B cell (primary cell): Measurements from ENCODE around the gene CALHM4. TPM values are rescaled to one million over a fixed set of nuclear protein-coding genes. Genes with fewer than 3 reads are reported as not detected.

ENCODE experiments used
- ATAC-seq: fragments of 200-7000 bp; cut with Tn5 transposase; one replicate; pipeline ENCODE4 v1.10.0; 2021; ENCODE audit warnings: low read depth, mild to moderate bottlenecking, moderate number of reproducible peaks, moderate library complexity
- CTCF ChIA-PET: fragments of 350-600 bp; sonication (Branson Sonifier 250); formaldehyde crosslinking; loops from one replicate; lab custom pipeline; 2021; ENCODE audit warnings: antibody characterized with exemption, inconsistent platforms; lab: Charles Lee
- POLR2A ChIA-PET: fragments of 350-600 bp; sonication (Branson Sonifier 250); formaldehyde crosslinking; loops from one replicate; lab custom pipeline; 2021; ENCODE audit warnings: antibody characterized with exemption; lab: Charles Lee
- DNase-seq: peaks from one replicate; pipeline ENCODE4 v3.0.0; 2013
- H2AFZ ChIP-seq: 2 replicates; pipeline ENCODE4 v1.6.1; 2012; ENCODE audit warnings: mild to moderate bottlenecking, low read depth, low read length; ENCODE audit not compliant: insufficient read depth, poor library complexity, severe bottlenecking
- H3K27ac ChIP-seq, 2 donors: 1 replicate in 1 of 2; 2 replicates in 1 of 2; pipeline ENCODE4 v1.5.1; 2012 to 2013; ENCODE audit warnings: low read length in 2 of 2, mild to moderate bottlenecking in 2 of 2, moderate library complexity in 1 of 2
- H3K27me3 ChIP-seq, 4 experiments: fragments of 200-600 bp in 1 of 4; sonication (generic) in 1 of 4; replicated peaks in 1 of 4; 1 replicate in 2 of 4; 2 replicates in 2 of 4; pipeline versions ENCODE4 v1.6.1 to v1.7.0; 2013 to 2016; ENCODE audit warnings: low read length in 3 of 4, mild to moderate bottlenecking in 2 of 4, mixed read lengths in 1 of 4, moderate library complexity in 1 of 4; ENCODE audit not compliant: insufficient read depth in 4 of 4, control insufficient read depth in 3 of 4; ENCODE audit errors: control extremely low read depth in 1 of 4
- H3K36me3 ChIP-seq, 2 experiments: replicated peaks in 1 of 2; 1 replicate in 1 of 2; 2 replicates in 1 of 2; pipeline versions ENCODE4 v1.6.1 to v1.7.1; 2013; ENCODE audit warnings: low read length in 1 of 2; ENCODE audit not compliant: insufficient read depth in 2 of 2, control insufficient read depth in 1 of 2; ENCODE audit errors: control extremely low read depth in 1 of 2, extremely low read depth in 1 of 2
- H3K4me1 ChIP-seq, 2 donors: fragments of 200-600 bp in 1 of 2; sonication (generic) in 1 of 2; 1 replicate in 1 of 2; 2 replicates in 1 of 2; pipeline versions ENCODE4 v1.5.1 to v1.6.1; 2013 to 2017; ENCODE audit warnings: low read length in 2 of 2; ENCODE audit not compliant: control insufficient read depth in 2 of 2, insufficient read depth in 2 of 2
- H3K4me2 ChIP-seq: replicated peaks from 2 replicates; pipeline ENCODE3; 2012; ENCODE audit warnings: mild to moderate bottlenecking, low read depth, low read length; ENCODE audit not compliant: poor library complexity, severe bottlenecking
- H3K4me3 ChIP-seq, 5 experiments: fragments of 200-600 bp in 1 of 5; sonication (generic) in 1 of 5; 1 replicate in 3 of 5; 2 replicates in 2 of 5; pipeline versions ENCODE4 v1.5.1 to v1.7.0; 2011 to 2016; ENCODE audit warnings: low read length in 4 of 5, mild to moderate bottlenecking in 4 of 5, low read depth in 2 of 5, control low read depth in 1 of 5, moderate library complexity in 1 of 5; ENCODE audit not compliant: insufficient read depth in 1 of 5; ENCODE audit errors: control extremely low read depth in 1 of 5, extremely low read depth in 1 of 5
- H3K79me2 ChIP-seq: fragments of 200-600 bp; sonication (generic); one replicate; pipeline ENCODE4 v1.6.0; 2016; ENCODE audit warnings: low read length; ENCODE audit not compliant: control insufficient read depth, insufficient read depth
- H3K9ac ChIP-seq: fragments of 200-600 bp; sonication (generic); 2 replicates; pipeline ENCODE4 v1.6.1; 2017; ENCODE audit warnings: mild to moderate bottlenecking, low read length, moderate library complexity
- H3K9me3 ChIP-seq, 3 donors: one replicate each; pipeline versions ENCODE4 v1.6.1 to v1.7.1; 2013; ENCODE audit warnings: low read length in 2 of 3; ENCODE audit not compliant: control insufficient read depth in 2 of 3, insufficient read depth in 1 of 3; ENCODE audit errors: control extremely low read depth in 1 of 3
- H4K20me1 ChIP-seq: 2 replicates; pipeline ENCODE4 v1.6.0; 2012; ENCODE audit warnings: mild to moderate bottlenecking, low read length; ENCODE audit not compliant: insufficient read depth, control insufficient read depth, poor library complexity, severe bottlenecking
- H3K27ac Mint-ChIP-seq: one replicate; pipeline ENCODE4 v1.8.0; 2021; ENCODE audit warnings: mixed read lengths
- H3K27me3 Mint-ChIP-seq: one replicate; pipeline ENCODE4 v1.8.0; 2021; ENCODE audit warnings: mixed read lengths
- H3K4me1 Mint-ChIP-seq: one replicate; pipeline ENCODE4 v1.8.0; 2021; ENCODE audit warnings: mixed read lengths
- H3K4me3 Mint-ChIP-seq: one replicate; pipeline ENCODE4 v1.8.0; 2021; ENCODE audit warnings: mixed read lengths
- H3K9me3 Mint-ChIP-seq: one replicate; pipeline ENCODE4 v1.8.0; 2022; ENCODE audit warnings: mixed read lengths; ENCODE audit not compliant: insufficient read depth
- EZH2 ChIP-seq: IDR thresholded peaks from 2 replicates; pipeline ENCODE4 v1.6.1; 2012; ENCODE audit warnings: borderline replicate concordance, low read depth, mild to moderate bottlenecking, moderate library complexity, low read length; ENCODE audit not compliant: insufficient read depth, poor library complexity, severe bottlenecking
- WGBS: methylation state at CpG from one replicate; pipeline ENCODE4 v1.1.5; 2013; ENCODE audit warnings: missing lambda C conversion rate; ENCODE audit not compliant: insufficient coverage; 5-methylcytosine and 5-hydroxymethylcytosine counted together
- intact Hi-C: fragments of 100-400 bp; cut with micrococcal nuclease; formaldehyde crosslinking; loops from one replicate; pipeline ENCODE4 v1.10.0; 2022
- polyA plus RNA-seq: library from polyadenylated mRNA; depleted of rRNA; stranded (reverse); fragments of >200 nt; gene quantifications from 2 replicates; pipeline ENCODE4 v1.2.3, GENCODE V29; 2012
- total RNA-seq, 2 donors: library from RNA; stranded (reverse); fragments of 120-200 nt in 1 of 2; gene quantifications; 1 replicate in 1 of 2; 2 replicates in 1 of 2; pipeline versions ENCODE4 v1.2.3 to v1.2.4, GENCODE V29; 2013 to 2022
- TF ChIP-seq, protein P1 (sequence below): fragments of 200-600 bp; IDR thresholded peaks from one replicate; pipeline ENCODE4 v1.8.0; 2022; ENCODE audit warnings: antibody characterized with exemption, mild to moderate bottlenecking

Gene CALHM4
- total and polyA plus RNA-seq, 2 donors (not counting 1 experiment from before 2014, with no cell fraction given), result not detected

DNA sequence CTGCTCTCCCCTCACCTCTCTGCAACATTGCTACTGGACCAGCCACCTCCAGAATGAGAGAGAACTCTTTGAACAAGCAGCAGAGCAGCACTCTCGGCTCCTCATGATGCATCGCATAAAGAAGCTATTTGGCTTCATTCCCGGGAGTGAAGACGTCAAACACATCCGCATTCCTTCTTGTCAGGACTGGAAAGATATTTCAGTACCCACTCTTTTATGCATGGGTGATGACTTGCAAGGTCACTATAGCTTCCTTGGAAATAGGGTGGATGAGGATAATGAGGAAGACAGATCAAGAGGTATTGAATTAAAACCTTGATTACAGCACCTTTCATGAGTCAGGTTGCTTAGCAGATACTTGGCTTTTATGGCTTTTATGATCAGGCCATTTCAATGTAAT, 4.3 kb downstream of the CALHM4 start:
- DNase-seq, result no peak
- 96% methylated on average over 5 of the region's 5 CpGs for WGBS
- no peak overlapping the region for H3K4me2 ChIP-seq
- TF ChIP-seq EZH2, result no peak
- TF ChIP-seq, protein P1, sequence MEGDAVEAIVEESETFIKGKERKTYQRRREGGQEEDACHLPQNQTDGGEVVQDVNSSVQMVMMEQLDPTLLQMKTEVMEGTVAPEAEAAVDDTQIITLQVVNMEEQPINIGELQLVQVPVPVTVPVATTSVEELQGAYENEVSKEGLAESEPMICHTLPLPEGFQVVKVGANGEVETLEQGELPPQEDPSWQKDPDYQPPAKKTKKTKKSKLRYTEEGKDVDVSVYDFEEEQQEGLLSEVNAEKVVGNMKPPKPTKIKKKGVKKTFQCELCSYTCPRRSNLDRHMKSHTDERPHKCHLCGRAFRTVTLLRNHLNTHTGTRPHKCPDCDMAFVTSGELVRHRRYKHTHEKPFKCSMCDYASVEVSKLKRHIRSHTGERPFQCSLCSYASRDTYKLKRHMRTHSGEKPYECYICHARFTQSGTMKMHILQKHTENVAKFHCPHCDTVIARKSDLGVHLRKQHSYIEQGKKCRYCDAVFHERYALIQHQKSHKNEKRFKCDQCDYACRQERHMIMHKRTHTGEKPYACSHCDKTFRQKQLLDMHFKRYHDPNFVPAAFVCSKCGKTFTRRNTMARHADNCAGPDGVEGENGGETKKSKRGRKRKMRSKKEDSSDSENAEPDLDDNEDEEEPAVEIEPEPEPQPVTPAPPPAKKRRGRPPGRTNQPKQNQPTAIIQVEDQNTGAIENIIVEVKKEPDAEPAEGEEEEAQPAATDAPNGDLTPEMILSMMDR, result no peak
- H3K9me3 ChIP-seq, result no peaks in the 10 kb centered on the region
- Mint-ChIP-seq H3K27ac (no peak overlapping the region), H3K4me1 (peaks cover 2% of the 10 kb centered on the region), H3K4me3 (no peak overlapping the region), H3K9me3 (no peaks in the 10 kb centered on the region), H3K27me3 (peaks cover 27% of the 10 kb centered on the region)
- H3K4me1 ChIP-seq, result no peaks in the 10 kb centered on the region
- H2AFZ ChIP-seq, result no peak overlapping the region
- no peak overlapping the region for H3K4me3 ChIP-seq
- intact Hi-C loops, result no loop called here
- no peak overlapping the region for H3K9ac ChIP-seq
- H3K27me3 ChIP-seq, result peaks cover 0 to 14% (median 1%) of the 10 kb centered on the region in 4 experiments
- no peaks in the 10 kb centered on the region for H4K20me1 ChIP-seq
- no peak overlapping the region for H3K27ac ChIP-seq
- H3K36me3 ChIP-seq, result no peaks in the 10 kb centered on the region
- ChIA-PET POLR2A (no interaction called here), CTCF (interaction anchor here (1.1 to 3.7 kb wide), 4 partner anchors 11 to 269 kb away, joined by 3 to 14 read pairs (median 4); no protein-coding TSS in a partner anchor)
- H3K79me2 ChIP-seq, result no peaks in the 10 kb centered on the region
- ATAC-seq, result no peak

DNA sequence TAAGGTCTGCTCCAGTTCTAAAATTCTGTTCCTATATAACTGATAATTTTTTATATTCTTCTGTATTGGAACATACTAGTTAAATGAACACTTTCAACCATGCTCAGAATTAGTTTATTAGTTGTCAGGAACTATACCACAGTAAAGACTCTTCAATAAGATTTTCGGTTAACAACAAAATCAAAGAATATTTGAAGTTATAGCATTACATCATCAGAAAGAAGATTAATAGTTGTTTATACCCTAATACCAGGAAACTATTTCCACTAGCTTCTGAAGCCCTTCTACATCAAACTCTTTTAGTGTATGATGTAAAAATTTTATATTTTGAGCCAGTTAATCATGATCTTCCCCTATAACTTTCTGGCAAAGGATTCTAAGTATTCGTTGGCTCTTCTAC, 6.6 kb downstream of the CALHM4 start:
- Histone ChIP-seq H3K4me1 (peaks cover 5% of the 10 kb centered on the region in 2 donors), H3K27me3 (peaks cover 0 to 6% (median 6%) of the 10 kb centered on the region in 4 experiments), H3K27ac (no peak overlapping the region), H3K4me3 (no peak overlapping the region), H3K4me2 (no peak overlapping the region), H4K20me1 (no peaks in the 10 kb centered on the region), H3K36me3 (no peaks in the 10 kb centered on the region), H3K9me3 (no peaks in the 10 kb centered on the region), H2AFZ (no peak overlapping the region), H3K9ac (no peak overlapping the region), H3K79me2 (no peaks in the 10 kb centered on the region)
- Mint-ChIP-seq H3K4me3 (no peak overlapping the region), H3K4me1 (peaks cover 4% of the 10 kb centered on the region), H3K27ac (no peak overlapping the region), H3K27me3 (peaks cover 31% of the 10 kb centered on the region), H3K9me3 (no peaks in the 10 kb centered on the region)
- ATAC-seq (no peak), DNase-seq (no peak)
- intact Hi-C loops, result loop anchor here (10.0 kb wide), 1 partner anchor 545 kb away; no protein-coding TSS in a partner anchor
- TF ChIP-seq, protein P1, result no peak
- POLR2A ChIA-PET, result no interaction called here
- CTCF ChIA-PET, result interaction anchor here (0.8 to 6.0 kb wide), 24 partner anchors 12 to 448 kb away, joined by 3 to 62 read pairs (median 6); partner anchors contain the start of genes CALHM5, RWDD1, TRAPPC3L and TSPYL1
- no CpG with 5 or more reads among the region's 2 CpGs for WGBS
